HG02943 (cell line): ENCODE data around the gene DCAF11.
"Not testable (repeated sequence)": the region's sequence is repeated elsewhere in the genome, so short reads cannot be mapped to it uniquely, and the experiment has no call there.

Source experiments
- ATAC-seq: cut with Tn5 transposase; IDR thresholded peaks from one replicate; pipeline ENCODE4 v1.9.1; 2021; ENCODE audit warnings: mild to moderate bottlenecking, low read depth, moderate library complexity; ENCODE audit not compliant: unreplicated experiment

The DCAF11 gene

GRCh38 chr14:24095271-24096068 is 19.1 kb upstream of the DCAF11 start:
- peak; percentile 67 for ATAC-seq

- ATAC-seq, result no peak
These were observed 17.9 kb upstream of the DCAF11 start for GRCh38 chr14:24096545-24097181.

GRCh38 chr14:24098229-24098926 is 16.2 kb upstream of the DCAF11 start:
- ATAC-seq, result no peak

- ATAC-seq, result no peak
These were observed 15.4 kb upstream of the DCAF11 start for GRCh38 chr14:24098927-24099813.

GRCh38 chr14:24100197-24100981 is 14.2 kb upstream of the DCAF11 start:
- no peak for ATAC-seq

- no peak for ATAC-seq
These were observed 13.5 kb upstream of the DCAF11 start for GRCh38 chr14:24100982-24101494.

GRCh38 chr14:24102357-24103048 is 12.1 kb upstream of the DCAF11 start:
- no peak for ATAC-seq

- ATAC-seq, result no peak
These were observed 11.1 kb upstream of the DCAF11 start for GRCh38 chr14:24103451-24103850.

- ATAC-seq, result not testable (repeated sequence)
These were observed 8.9 kb upstream of the DCAF11 start for GRCh38 chr14:24105609-24106239.

- ATAC-seq, result no peak
These were observed 7.8 kb upstream of the DCAF11 start for GRCh38 chr14:24106672-24107271.

GRCh38 chr14:24108336-24108874 is 6.2 kb upstream of the DCAF11 start:
- no peak for ATAC-seq

- no peak for ATAC-seq
These were observed 4.5 kb upstream of the DCAF11 start for GRCh38 chr14:24110060-24110459.

GRCh38 chr14:24110523-24110922 is 4.1 kb upstream of the DCAF11 start:
- no peak for ATAC-seq

GRCh38 chr14:24113379-24113800 is 1.2 kb upstream of the DCAF11 start:
- ATAC-seq, result no peak

- ATAC-seq, result peak; percentile 16
These were observed 611 bp upstream of the DCAF11 start for GRCh38 chr14:24113801-24114531.

GRCh38 chr14:24115422-24116127 is 998 bp downstream of the DCAF11 start:
- ATAC-seq, result no peak
